ENCODE measurements around the gene NUP210.
"Not testable (repeated sequence)": the region's sequence is repeated elsewhere in the genome, so short reads cannot be mapped to it uniquely, and the experiment has no call there.

The NUP210 gene

DNA sequence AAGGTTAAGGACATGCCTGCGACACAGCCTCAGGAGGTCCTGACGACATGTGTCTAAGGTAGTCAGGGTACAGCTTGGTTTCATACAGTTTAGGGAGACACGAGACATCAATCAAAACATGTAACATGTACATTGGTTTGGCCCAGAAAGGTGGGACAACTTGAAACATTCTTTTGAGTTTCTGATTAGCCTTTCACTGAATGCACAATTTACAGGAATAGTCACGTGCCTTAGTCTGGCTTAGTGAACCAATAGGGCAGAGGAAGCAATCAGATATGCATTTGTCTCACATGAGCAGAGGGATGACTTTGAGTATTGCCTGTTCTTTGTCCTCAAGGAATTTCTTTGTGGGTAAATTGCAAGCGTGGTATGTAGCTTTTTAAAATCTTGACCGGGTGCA, 35.5 kb upstream of the NUP210 start:
- H3K27ac Mint-ChIP-seq = peak overlapping the region in 1 of 3 experiments; percentile 6
- H3K4me3 Mint-ChIP-seq = no peak overlapping the region
- H3K36me3 Mint-ChIP-seq (ENCODE audit: low read depth) = no peaks in the 10 kb centered on the region
- peaks cover 3% of the 10 kb centered on the region for H3K27me3 Mint-ChIP-seq (ENCODE audit: low read depth)
- TF ChIP-seq, protein P1, sequence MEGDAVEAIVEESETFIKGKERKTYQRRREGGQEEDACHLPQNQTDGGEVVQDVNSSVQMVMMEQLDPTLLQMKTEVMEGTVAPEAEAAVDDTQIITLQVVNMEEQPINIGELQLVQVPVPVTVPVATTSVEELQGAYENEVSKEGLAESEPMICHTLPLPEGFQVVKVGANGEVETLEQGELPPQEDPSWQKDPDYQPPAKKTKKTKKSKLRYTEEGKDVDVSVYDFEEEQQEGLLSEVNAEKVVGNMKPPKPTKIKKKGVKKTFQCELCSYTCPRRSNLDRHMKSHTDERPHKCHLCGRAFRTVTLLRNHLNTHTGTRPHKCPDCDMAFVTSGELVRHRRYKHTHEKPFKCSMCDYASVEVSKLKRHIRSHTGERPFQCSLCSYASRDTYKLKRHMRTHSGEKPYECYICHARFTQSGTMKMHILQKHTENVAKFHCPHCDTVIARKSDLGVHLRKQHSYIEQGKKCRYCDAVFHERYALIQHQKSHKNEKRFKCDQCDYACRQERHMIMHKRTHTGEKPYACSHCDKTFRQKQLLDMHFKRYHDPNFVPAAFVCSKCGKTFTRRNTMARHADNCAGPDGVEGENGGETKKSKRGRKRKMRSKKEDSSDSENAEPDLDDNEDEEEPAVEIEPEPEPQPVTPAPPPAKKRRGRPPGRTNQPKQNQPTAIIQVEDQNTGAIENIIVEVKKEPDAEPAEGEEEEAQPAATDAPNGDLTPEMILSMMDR (IDR thresholded peaks at IDR 0.05; ENCODE audit: unreplicated experiment in 3 of 3) = no peak
- H3K9me3 Mint-ChIP-seq = no peaks in the 10 kb centered on the region
- peaks cover 19% of the 10 kb centered on the region for H3K4me1 Mint-ChIP-seq

DNA sequence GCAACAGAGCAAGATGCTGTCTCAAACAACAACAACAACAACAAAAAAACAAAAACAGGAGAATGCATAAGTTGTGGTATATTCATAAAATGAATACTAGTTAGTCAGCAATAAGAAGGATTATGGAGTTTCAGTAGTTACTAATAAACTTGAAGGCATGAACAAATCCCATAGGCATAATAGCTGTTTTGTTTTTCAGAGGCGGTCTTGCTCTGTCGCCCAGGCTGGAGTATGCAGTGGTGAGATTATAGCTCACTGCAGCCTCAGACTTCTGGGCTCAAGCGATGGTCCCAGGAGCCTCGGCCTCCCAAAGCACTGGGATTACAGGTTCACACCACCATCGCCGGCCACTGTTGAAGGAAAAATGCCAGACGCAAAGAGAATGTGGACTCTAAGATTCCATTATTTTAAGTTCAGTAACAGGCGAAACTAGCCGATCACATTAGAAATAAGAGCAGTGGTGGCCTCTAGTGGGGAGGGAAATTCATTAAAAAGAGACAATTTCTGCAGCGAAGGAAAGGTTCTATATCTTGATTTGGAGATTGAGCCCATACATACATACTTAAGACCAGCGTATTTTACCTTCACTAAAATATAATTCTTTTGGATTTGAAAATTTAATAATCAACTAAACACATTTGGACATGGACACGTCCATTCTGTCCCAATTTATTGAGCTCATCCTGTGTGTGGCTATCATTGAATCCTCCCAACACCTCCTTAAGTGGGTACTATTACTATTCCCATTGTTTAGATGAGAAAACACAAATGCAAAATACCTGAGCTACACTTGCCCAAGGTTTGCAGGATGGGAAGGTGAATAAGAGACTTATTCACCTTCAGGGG, 32.6 kb upstream of the NUP210 start:
- Mint-ChIP-seq H3K9me3 (no peaks in the 10 kb centered on the region), H3K27ac (peak overlapping the region; percentile 58 to 76 (median 63)), H3K4me3 (peak overlapping the region; percentile 82 to 86 (median 84)), H3K36me3 (ENCODE audit: low read depth) (no peaks in the 10 kb centered on the region), H3K27me3 (ENCODE audit: low read depth) (peaks cover 3% of the 10 kb centered on the region), H3K4me1 (peaks cover 9% of the 10 kb centered on the region)
- TF ChIP-seq, protein P1 (IDR thresholded peaks at IDR 0.05; ENCODE audit: unreplicated experiment in 3 of 3) = peak; percentile 52 to 71 (median 60)

DNA sequence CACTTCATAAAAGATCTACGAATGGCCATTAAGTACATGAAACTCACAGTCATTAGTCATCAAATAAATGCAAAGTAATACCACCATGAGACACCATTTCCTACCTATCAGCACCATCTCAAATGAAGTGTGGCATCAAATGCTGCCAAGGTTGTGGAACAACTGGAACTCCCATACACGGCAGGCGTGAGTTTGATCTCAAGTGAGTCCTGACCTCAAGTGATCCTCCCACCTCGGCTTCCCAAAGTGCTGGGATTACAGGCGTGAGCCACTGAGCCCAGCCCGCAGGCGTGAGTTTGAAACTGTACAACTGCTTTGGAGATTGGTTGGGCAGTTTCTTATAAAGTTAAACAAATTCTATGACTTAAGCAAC, 31.2 kb upstream of the NUP210 start:
- peak overlapping the region; percentile 14 to 73 (median 63) for H3K27ac Mint-ChIP-seq
- peaks cover 9% of the 10 kb centered on the region for H3K4me1 Mint-ChIP-seq
- peaks cover 1% of the 10 kb centered on the region for H3K36me3 Mint-ChIP-seq (ENCODE audit: low read depth)
- H3K9me3 Mint-ChIP-seq = no peaks in the 10 kb centered on the region
- peaks cover 3% of the 10 kb centered on the region for H3K27me3 Mint-ChIP-seq (ENCODE audit: low read depth)
- peak overlapping the region; percentile 82 to 86 (median 84) for H3K4me3 Mint-ChIP-seq
- TF ChIP-seq, protein P1 (IDR thresholded peaks at IDR 0.05; ENCODE audit: unreplicated experiment in 3 of 3) = no peak

DNA sequence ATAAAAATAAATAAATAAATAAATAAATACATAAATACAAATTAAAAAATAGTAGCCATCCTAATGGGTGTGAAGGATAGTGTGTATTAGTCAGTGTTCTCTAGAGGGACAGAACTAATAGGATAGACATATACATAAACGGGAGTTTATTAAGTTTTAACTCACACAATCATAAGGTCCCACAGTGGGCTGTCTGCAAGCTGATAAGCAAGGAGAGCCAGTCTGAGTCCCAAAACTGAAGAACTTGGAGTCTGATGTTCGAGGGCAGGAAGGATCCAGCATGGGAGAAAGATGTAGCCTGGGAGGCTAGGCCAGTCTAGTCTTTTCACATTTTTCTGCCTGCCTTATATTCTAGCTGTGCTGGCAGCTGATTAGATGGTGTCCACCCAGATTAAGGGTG, 22.8 kb upstream of the NUP210 start:
- not testable (repeated sequence) for H3K27ac Mint-ChIP-seq; H3K4me3 Mint-ChIP-seq; H3K4me1 Mint-ChIP-seq; H3K36me3 Mint-ChIP-seq (ENCODE audit: low read depth); H3K27me3 Mint-ChIP-seq (ENCODE audit: low read depth); H3K9me3 Mint-ChIP-seq

DNA sequence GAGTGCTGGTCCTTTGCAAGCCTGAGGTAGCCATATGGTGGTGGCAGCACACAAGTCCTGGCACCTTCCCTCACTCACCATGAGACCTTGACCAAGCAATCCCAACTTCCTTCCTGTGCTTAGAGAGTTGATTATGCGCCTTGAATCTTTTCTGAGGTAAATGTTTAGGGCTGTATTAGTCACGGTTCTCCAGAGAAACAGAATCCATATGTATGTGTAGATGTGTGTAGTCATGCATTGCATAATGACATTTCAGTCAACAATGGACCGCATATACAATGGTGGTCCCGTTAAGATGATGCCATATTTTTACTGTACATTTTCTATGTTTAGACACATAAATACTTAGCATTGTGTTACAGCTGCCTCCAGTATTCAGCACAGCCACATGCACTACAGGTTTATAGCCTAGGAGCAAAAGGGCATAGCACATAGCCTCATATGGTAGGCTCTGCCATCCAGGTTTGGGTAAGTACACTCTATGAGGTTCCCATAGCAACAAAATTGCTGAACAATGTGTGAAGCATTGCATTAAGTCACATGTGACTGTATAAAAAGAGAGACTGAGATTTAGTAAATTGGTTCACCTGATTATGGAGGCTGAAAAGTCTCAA, 20.2 kb upstream of the NUP210 start:
- H3K27me3 Mint-ChIP-seq (ENCODE audit: low read depth) = no peaks in the 10 kb centered on the region
- H3K27ac Mint-ChIP-seq = no peak overlapping the region
- H3K9me3 Mint-ChIP-seq = peaks cover 2% of the 10 kb centered on the region
- H3K4me3 Mint-ChIP-seq = no peak overlapping the region
- peaks cover 2% of the 10 kb centered on the region for H3K36me3 Mint-ChIP-seq (ENCODE audit: low read depth)
- TF ChIP-seq, protein P1 (IDR thresholded peaks at IDR 0.05; ENCODE audit: unreplicated experiment in 3 of 3) = no peak
- no peaks in the 10 kb centered on the region for H3K4me1 Mint-ChIP-seq

DNA sequence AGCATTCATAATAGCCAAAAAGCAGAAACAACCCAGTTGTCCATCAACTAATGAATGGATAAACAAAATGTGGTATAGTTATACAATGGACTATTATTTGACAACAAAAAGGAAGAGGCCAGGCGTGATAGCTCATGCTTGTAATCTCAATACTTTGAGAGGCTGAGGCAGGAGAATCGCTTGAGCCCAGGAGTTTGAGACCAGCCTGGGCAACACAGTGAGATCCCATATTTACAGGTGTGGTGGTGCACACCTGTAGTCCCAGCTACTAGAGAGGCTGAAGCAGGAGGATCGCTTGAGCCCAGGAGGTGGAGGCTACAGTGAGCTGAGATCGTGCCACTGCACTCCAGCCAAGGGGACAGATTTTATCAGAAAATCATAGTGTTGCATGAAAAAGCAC, 16.1 kb upstream of the NUP210 start:
- H3K36me3 Mint-ChIP-seq (ENCODE audit: low read depth); H3K9me3 Mint-ChIP-seq; H3K4me1 Mint-ChIP-seq; H3K27me3 Mint-ChIP-seq (ENCODE audit: low read depth); H3K4me3 Mint-ChIP-seq; H3K27ac Mint-ChIP-seq: not testable (repeated sequence)

DNA sequence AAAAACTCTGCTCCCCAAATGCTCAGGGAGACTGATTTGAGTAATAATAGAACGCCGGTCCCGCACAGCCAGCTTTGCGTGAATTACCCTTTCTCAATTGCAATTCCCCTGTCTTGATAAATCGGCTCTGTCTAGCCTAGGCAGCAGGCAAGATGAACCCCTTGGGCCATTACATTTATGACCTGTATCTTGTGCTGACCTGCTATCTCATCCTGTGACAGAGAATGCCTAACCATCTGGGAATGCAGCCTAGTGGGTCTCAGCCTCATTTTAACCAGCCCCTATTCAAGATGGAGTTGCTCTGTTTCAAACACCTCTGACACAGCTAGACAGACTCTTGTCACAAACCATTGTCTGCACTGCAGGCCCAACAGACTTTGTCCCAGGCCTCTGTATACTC, 13.8 kb upstream of the NUP210 start:
- Mint-ChIP-seq H3K27me3 (ENCODE audit: low read depth) (no peaks in the 10 kb centered on the region), H3K4me3 (no peak overlapping the region), H3K27ac (no peak overlapping the region), H3K4me1 (no peaks in the 10 kb centered on the region), H3K36me3 (ENCODE audit: low read depth) (no peaks in the 10 kb centered on the region), H3K9me3 (no peaks in the 10 kb centered on the region)
- TF ChIP-seq, protein P1 (IDR thresholded peaks at IDR 0.05; ENCODE audit: unreplicated experiment in 3 of 3) = no peak
